ENCODE results near the gene DST. TPM values are rescaled to one million over a fixed set of nuclear protein-coding genes. Genes with fewer than 3 reads are reported as not detected.

DST gene
- polyA plus RNA-seq, 1 of the 3 experiments (the other 2 are of a cell fraction), result 64.3 TPM

DNA sequence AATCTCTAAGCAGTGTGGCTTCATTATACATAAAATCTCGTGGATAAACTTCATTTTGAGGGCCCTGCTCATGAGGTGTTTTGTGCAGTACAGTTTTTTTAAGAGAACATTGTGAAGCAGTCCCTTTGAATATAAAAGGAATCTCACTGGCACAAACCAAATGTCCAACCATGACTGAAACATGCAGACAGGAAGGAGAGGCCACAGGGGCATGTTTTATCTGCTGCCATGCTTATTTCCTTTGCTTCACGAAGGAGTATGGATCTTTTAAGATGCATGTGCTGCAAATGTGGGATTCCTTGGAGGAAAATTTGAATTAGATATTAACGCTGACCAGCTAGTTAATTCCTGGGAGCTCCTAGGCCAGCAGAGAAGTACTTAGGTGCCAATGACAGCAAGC, 192.3 kb downstream of the DST start:
- Histone ChIP-seq H4K20me1 (ENCODE audit: insufficient read depth) (no peaks in the 10 kb centered on the region), H2AFZ (ENCODE audit: low read depth) (no peak overlapping the region), H3K9me3 (no peaks in the 10 kb centered on the region), H3K27me3 (ENCODE audit: insufficient read depth) (no peaks in the 10 kb centered on the region), H3K9ac (no peak overlapping the region), H3K27ac (ENCODE audit: low read depth in 2 of 2, low read length in 1 of 2) (no peak overlapping the region), H3K4me3 (ENCODE audit: low read depth in 2 of 2, low read length in 1 of 2) (no peak overlapping the region), H3K79me2 (ENCODE audit: insufficient read depth) (no peaks in the 10 kb centered on the region), H3K36me3 (replicated peaks in 1 of 2; ENCODE audit: control insufficient read depth in 1 of 2, insufficient read depth in 2 of 2, low read length in 1 of 2) (peaks cover 24 to 26% of the 10 kb centered on the region in 2 experiments), H3K4me1 (ENCODE audit: control insufficient read depth in 1 of 2, insufficient read depth in 2 of 2, low read depth in 1 of 2, low read length in 1 of 2) (no peaks in the 10 kb centered on the region; a peak in 1 of 4 replicates), H3F3A (replicated peaks; ENCODE audit: insufficient read depth) (peaks cover 8% of the 10 kb centered on the region), H3K9me2 (no peaks in the 10 kb centered on the region), H3K4me2 (no peak overlapping the region)
- POLR2A ChIA-PET, result no interaction called here
- no peak for DNase-seq
- 76% methylated on average over 3 of the region's 3 CpGs for WGBS (ENCODE audit: low lambda C conversion rate)
- TF ChIP-seq, protein P1, sequence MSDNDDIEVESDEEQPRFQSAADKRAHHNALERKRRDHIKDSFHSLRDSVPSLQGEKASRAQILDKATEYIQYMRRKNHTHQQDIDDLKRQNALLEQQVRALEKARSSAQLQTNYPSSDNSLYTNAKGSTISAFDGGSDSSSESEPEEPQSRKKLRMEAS (IDR thresholded peaks at IDR 0.05; ENCODE audit: low read depth), result no peak
- TF ChIP-seq ELF1 (IDR thresholded peaks at IDR 0.05), result no peak
- no peak for TF ChIP-seq RCOR1 (IDR thresholded peaks at IDR 0.05; ENCODE audit: low read length)
- TF ChIP-seq EZH2phosphoT487 (IDR thresholded peaks at IDR 0.05; ENCODE audit: borderline replicate concordance, low read depth), result no peak
- TF ChIP-seq NFIC (IDR thresholded peaks at IDR 0.05; ENCODE audit: borderline replicate concordance), result no peak
- no peak for TF ChIP-seq FOXJ3 (CRISPR knock-in tag; IDR thresholded peaks at IDR 0.05)
- TF ChIP-seq NRF1 (IDR thresholded peaks at IDR 0.05; ENCODE audit: low read depth, low read length), result no peak
- CTCF ChIA-PET, result no interaction called here

DNA sequence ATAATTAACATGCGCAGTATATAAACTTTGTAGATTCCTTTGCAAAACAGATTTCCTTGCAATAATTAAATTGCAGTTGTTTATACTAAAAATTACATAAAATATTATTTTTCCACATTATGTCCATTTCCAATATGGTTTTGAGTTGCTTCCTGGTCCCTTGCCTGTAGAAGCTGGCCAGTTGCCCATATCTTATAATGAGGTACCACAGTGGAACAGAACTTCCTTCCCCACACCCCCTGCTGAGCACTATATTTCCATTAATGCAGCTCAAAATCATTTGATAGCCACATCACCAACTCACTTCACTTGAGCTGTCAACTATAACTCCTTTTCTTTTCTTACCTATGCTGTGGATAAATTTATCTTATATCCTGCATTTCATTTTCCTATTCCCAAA, 194.6 kb downstream of the DST start:
- H3K4me3 ChIP-seq (ENCODE audit: low read depth in 2 of 2, low read length in 1 of 2), result no peak overlapping the region
- H3K4me2 ChIP-seq, result no peak overlapping the region
- WGBS (ENCODE audit: low lambda C conversion rate), result 95% methylated on average over 1 of the region's 1 CpG
- peaks cover 4% of the 10 kb centered on the region for H3F3A ChIP-seq (replicated peaks; ENCODE audit: insufficient read depth)
- no peaks in the 10 kb centered on the region for H3K9me3 ChIP-seq
- H4K20me1 ChIP-seq (ENCODE audit: insufficient read depth), result no peaks in the 10 kb centered on the region
- TF ChIP-seq, protein P2, sequence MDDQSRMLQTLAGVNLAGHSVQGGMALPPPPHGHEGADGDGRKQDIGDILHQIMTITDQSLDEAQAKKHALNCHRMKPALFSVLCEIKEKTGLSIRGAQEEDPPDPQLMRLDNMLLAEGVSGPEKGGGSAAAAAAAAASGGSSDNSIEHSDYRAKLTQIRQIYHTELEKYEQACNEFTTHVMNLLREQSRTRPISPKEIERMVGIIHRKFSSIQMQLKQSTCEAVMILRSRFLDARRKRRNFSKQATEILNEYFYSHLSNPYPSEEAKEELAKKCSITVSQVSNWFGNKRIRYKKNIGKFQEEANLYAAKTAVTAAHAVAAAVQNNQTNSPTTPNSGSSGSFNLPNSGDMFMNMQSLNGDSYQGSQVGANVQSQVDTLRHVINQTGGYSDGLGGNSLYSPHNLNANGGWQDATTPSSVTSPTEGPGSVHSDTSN (IDR thresholded peaks at IDR 0.05), result no peak
- TF ChIP-seq, protein P3, sequence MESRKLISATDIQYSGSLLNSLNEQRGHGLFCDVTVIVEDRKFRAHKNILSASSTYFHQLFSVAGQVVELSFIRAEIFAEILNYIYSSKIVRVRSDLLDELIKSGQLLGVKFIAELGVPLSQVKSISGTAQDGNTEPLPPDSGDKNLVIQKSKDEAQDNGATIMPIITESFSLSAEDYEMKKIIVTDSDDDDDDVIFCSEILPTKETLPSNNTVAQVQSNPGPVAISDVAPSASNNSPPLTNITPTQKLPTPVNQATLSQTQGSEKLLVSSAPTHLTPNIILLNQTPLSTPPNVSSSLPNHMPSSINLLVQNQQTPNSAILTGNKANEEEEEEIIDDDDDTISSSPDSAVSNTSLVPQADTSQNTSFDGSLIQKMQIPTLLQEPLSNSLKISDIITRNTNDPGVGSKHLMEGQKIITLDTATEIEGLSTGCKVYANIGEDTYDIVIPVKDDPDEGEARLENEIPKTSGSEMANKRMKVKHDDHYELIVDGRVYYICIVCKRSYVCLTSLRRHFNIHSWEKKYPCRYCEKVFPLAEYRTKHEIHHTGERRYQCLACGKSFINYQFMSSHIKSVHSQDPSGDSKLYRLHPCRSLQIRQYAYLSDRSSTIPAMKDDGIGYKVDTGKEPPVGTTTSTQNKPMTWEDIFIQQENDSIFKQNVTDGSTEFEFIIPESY (IDR thresholded peaks at IDR 0.05; ENCODE audit: borderline replicate concordance, low read depth), result no peak
- TF ChIP-seq TEAD4 (IDR thresholded peaks at IDR 0.05; ENCODE audit: borderline replicate concordance, insufficient read depth) (no peak), RFX5 (IDR thresholded peaks at IDR 0.05; ENCODE audit: low read length) (no peak), GATA2 (CRISPR knock-in tag; IDR thresholded peaks at IDR 0.05) (no peak), SIN3A (IDR thresholded peaks at IDR 0.05; ENCODE audit: borderline replicate concordance, low read depth, low read length) (no peak), YY1 (IDR thresholded peaks at IDR 0.05; ENCODE audit: low read depth) (no peak), TAF1 (IDR thresholded peaks at IDR 0.05; ENCODE audit: borderline replicate concordance, low read depth, low read length) (no peak), RXRA (IDR thresholded peaks at IDR 0.05; ENCODE audit: borderline replicate concordance, low read depth) (no peak), EZH2phosphoT487 (IDR thresholded peaks at IDR 0.05; ENCODE audit: borderline replicate concordance, low read depth) (no peak), ELF1 (IDR thresholded peaks at IDR 0.05) (no peak)
- TF ChIP-seq, protein P1 (IDR thresholded peaks at IDR 0.05; ENCODE audit: low read depth), result no peak
- TF ChIP-seq, protein P4, sequence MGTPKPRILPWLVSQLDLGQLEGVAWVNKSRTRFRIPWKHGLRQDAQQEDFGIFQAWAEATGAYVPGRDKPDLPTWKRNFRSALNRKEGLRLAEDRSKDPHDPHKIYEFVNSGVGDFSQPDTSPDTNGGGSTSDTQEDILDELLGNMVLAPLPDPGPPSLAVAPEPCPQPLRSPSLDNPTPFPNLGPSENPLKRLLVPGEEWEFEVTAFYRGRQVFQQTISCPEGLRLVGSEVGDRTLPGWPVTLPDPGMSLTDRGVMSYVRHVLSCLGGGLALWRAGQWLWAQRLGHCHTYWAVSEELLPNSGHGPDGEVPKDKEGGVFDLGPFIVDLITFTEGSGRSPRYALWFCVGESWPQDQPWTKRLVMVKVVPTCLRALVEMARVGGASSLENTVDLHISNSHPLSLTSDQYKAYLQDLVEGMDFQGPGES (IDR thresholded peaks at IDR 0.05; ENCODE audit: low read depth, low read length), result no peak
- TF ChIP-seq, protein P5, sequence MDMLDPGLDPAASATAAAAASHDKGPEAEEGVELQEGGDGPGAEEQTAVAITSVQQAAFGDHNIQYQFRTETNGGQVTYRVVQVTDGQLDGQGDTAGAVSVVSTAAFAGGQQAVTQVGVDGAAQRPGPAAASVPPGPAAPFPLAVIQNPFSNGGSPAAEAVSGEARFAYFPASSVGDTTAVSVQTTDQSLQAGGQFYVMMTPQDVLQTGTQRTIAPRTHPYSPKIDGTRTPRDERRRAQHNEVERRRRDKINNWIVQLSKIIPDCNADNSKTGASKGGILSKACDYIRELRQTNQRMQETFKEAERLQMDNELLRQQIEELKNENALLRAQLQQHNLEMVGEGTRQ (IDR thresholded peaks at IDR 0.05; ENCODE audit: borderline replicate concordance, low read depth, low read length), result no peak
- H3K27me3 ChIP-seq (ENCODE audit: insufficient read depth), result no peaks in the 10 kb centered on the region
- no peak overlapping the region for H3K27ac ChIP-seq (ENCODE audit: low read depth in 2 of 2, low read length in 1 of 2)
- no peaks in the 10 kb centered on the region for H3K9me2 ChIP-seq
- no peaks in the 10 kb centered on the region for H3K79me2 ChIP-seq (ENCODE audit: insufficient read depth)
- H2AFZ ChIP-seq (ENCODE audit: low read depth), result no peak overlapping the region
- peaks cover 10 to 15% of the 10 kb centered on the region in 2 experiments for H3K36me3 ChIP-seq (replicated peaks in 1 of 2; ENCODE audit: control insufficient read depth in 1 of 2, insufficient read depth in 2 of 2, low read length in 1 of 2)
- no peaks in the 10 kb centered on the region; a peak in 1 of 4 replicates for H3K4me1 ChIP-seq (ENCODE audit: control insufficient read depth in 1 of 2, insufficient read depth in 2 of 2, low read depth in 1 of 2, low read length in 1 of 2)
- ChIA-PET CTCF (interaction anchor here (0.7 to 1.3 kb wide), 3 partner anchors 28 to 145 kb away, joined by 3 to 5 read pairs (median 3); no protein-coding TSS in a partner anchor), POLR2A (interaction anchor here (1.3 kb wide), 1 partner anchor 94 kb away, joined by 3 read pairs; no protein-coding TSS in a partner anchor)
- no peak overlapping the region for H3K9ac ChIP-seq
- peak; percentile 27 for DNase-seq

All from SK-N-SH (cell line).